H1 (cell line): ENCODE data around the gene PAK6. TPM values are rescaled to one million over a fixed set of nuclear protein-coding genes. Genes with fewer than 3 reads are reported as not detected.

Source experiments
- CTCF ChIA-PET: fragments of 300-600 bp; sonication (Branson Sonifier 250); formaldehyde crosslinking; loops from one replicate; lab custom pipeline; 2021; ENCODE audit not compliant: partially characterized antibody; lab: Charles Lee
- POLR2A ChIA-PET: fragments of 300-600 bp; sonication (Branson Sonifier 250); formaldehyde crosslinking; loops from one replicate; lab custom pipeline; 2021; ENCODE audit warnings: inconsistent platforms; ENCODE audit not compliant: partially characterized antibody; lab: Charles Lee
- DNase-seq, 2 experiments: peaks; one replicate each; pipeline versions ENCODE4 v3.0.0 to v3.0.0-alpha.2; 2010 to 2022; ENCODE audit warnings: low spot score in 2 of 2, low read depth in 1 of 2, mixed read lengths in 1 of 2
- FAIRE-seq: peaks from 2 replicates; lab custom pipeline; 2011; peaks lifted over from hg19 to GRCh38; lab: Jason Lieb, UNC
- H2AFZ ChIP-seq: 2 replicates; pipeline ENCODE4 v1.8.1; 2012; ENCODE audit warnings: low read length, inconsistent platforms
- H2AK5ac ChIP-seq: 2 replicates; pipeline ENCODE4 v1.6.1; 2013; ENCODE audit warnings: low read depth, low read length
- H2BK120ac ChIP-seq: replicated peaks from 2 replicates; pipeline ENCODE3; 2013; ENCODE audit warnings: low read depth, low read length, inconsistent platforms
- H2BK12ac ChIP-seq: 2 replicates; pipeline ENCODE4 v1.6.1; 2013; ENCODE audit warnings: low read depth, low read length
- H2BK15ac ChIP-seq: 2 replicates; pipeline ENCODE4 v1.6.1; 2013; ENCODE audit warnings: low read length
- H2BK20ac ChIP-seq: 2 replicates; pipeline ENCODE4 v1.6.1; 2013; ENCODE audit warnings: low read length
- H2BK5ac ChIP-seq: 2 replicates; pipeline ENCODE4 v1.6.1; 2013; ENCODE audit warnings: low read depth, low read length
- H3K14ac ChIP-seq: 2 replicates; pipeline ENCODE4 v1.6.1; 2013; ENCODE audit warnings: inconsistent platforms; ENCODE audit not compliant: insufficient read length
- H3K18ac ChIP-seq: 2 replicates; pipeline ENCODE4 v1.6.1; 2013; ENCODE audit warnings: low read length; ENCODE audit errors: extremely low read depth
- H3K23ac ChIP-seq: 2 replicates; pipeline ENCODE4 v1.6.1; 2013; ENCODE audit warnings: inconsistent platforms; ENCODE audit not compliant: insufficient read length
- H3K23me2 ChIP-seq: 2 replicates; pipeline ENCODE4 v1.6.1; 2013; ENCODE audit warnings: low read depth, low read length
- H3K27ac ChIP-seq: 2 replicates; pipeline ENCODE4 v1.6.1; 2011; ENCODE audit warnings: low read depth, low read length, inconsistent platforms
- H3K27me3 ChIP-seq, 4 experiments: replicated peaks in 1 of 4; 1 replicate in 1 of 4; 2 replicates in 3 of 4; pipeline versions ENCODE4 v1.6.1 to v1.8.1; 2011 to 2013; ENCODE audit warnings: low read length in 3 of 4, mild to moderate bottlenecking in 3 of 4, inconsistent platforms in 2 of 4, mixed read lengths in 2 of 4, moderate library complexity in 1 of 4; ENCODE audit not compliant: control insufficient read depth in 3 of 4, insufficient read depth in 3 of 4; ENCODE audit errors: extremely low read depth in 1 of 4
- H3K36me3 ChIP-seq, 4 experiments: 2 replicates each; pipeline versions ENCODE4 v1.6.1 to v1.8.1; 2011 to 2013; ENCODE audit warnings: mild to moderate bottlenecking in 4 of 4, low read length in 3 of 4, moderate library complexity in 2 of 4, control low read depth in 1 of 4, inconsistent platforms in 1 of 4; ENCODE audit not compliant: insufficient read depth in 4 of 4, control insufficient read depth in 2 of 4
- H3K4ac ChIP-seq: replicated peaks from 2 replicates; pipeline ENCODE3; 2013; ENCODE audit warnings: low read length, low read depth, mixed read lengths, inconsistent platforms; ENCODE audit not compliant: insufficient read length
- H3K4me1 ChIP-seq, 4 experiments: replicated peaks in 1 of 4; 1 replicate in 1 of 4; 2 replicates in 3 of 4; pipeline versions ENCODE4 v1.6.1 to v1.8.1; 2011 to 2013; ENCODE audit warnings: low read length in 3 of 4, inconsistent platforms in 2 of 4, mixed read lengths in 1 of 4; ENCODE audit not compliant: insufficient read depth in 4 of 4, control insufficient read depth in 3 of 4
- H3K4me2 ChIP-seq, 2 experiments: 2 replicates each; pipeline versions ENCODE4 v1.6.1 to v1.8.1; 2011 to 2013; ENCODE audit warnings: low read depth in 2 of 2, low read length in 2 of 2, control low read depth in 1 of 2, inconsistent platforms in 1 of 2, mild to moderate bottlenecking in 1 of 2; ENCODE audit not compliant: insufficient read depth in 1 of 2
- H3K4me3 ChIP-seq, 4 experiments: fragments of 200-600, 300-600 bp in 1 of 4; sonication (generic), shearing (Covaris generic), sonication (Bioruptor Twin) in 1 of 4; 2 replicates each; pipeline versions ENCODE4 v1.5.1 to v1.8.1; 2011 to 2016; ENCODE audit warnings: low read length in 4 of 4, low read depth in 3 of 4, control low read depth in 2 of 4, inconsistent platforms in 2 of 4, mild to moderate bottlenecking in 2 of 4, mixed read lengths in 1 of 4, moderate library complexity in 1 of 4; ENCODE audit not compliant: insufficient read depth in 2 of 4; ENCODE audit errors: extremely low read depth in 1 of 4
- H3K56ac ChIP-seq: replicated peaks from 2 replicates; pipeline ENCODE3; 2013; ENCODE audit warnings: low read depth, mild to moderate bottlenecking, mixed read lengths, low read length, inconsistent platforms; ENCODE audit not compliant: insufficient read length
- H3K79me1 ChIP-seq: 2 replicates; pipeline ENCODE4 v1.6.1; 2013; ENCODE audit warnings: low read depth, low read length, control low read depth
- H3K79me2 ChIP-seq, 2 experiments: 2 replicates each; pipeline versions ENCODE4 v1.6.1 to v1.8.1; 2012 to 2013; ENCODE audit warnings: low read length in 2 of 2, mild to moderate bottlenecking in 2 of 2, inconsistent platforms in 1 of 2; ENCODE audit not compliant: insufficient read depth in 2 of 2, control insufficient read depth in 1 of 2
- H3K9ac ChIP-seq, 4 experiments: replicated peaks in 1 of 4; 1 replicate in 1 of 4; 2 replicates in 3 of 4; pipeline versions ENCODE4 v1.6.1 to v1.8.1; 2011 to 2013; ENCODE audit warnings: low read depth in 3 of 4, low read length in 3 of 4, control low read depth in 2 of 4, mild to moderate bottlenecking in 2 of 4, moderate library complexity in 2 of 4, inconsistent platforms in 1 of 4; ENCODE audit errors: extremely low read depth in 1 of 4
- H3K9me3 ChIP-seq, 2 experiments: 2 replicates each; pipeline versions ENCODE4 v1.6.1 to v1.8.1; 2012 to 2013; ENCODE audit warnings: mild to moderate bottlenecking in 2 of 2, moderate library complexity in 2 of 2, control low read depth in 1 of 2, inconsistent platforms in 1 of 2, low read depth in 1 of 2, low read length in 1 of 2, mixed read lengths in 1 of 2; ENCODE audit not compliant: insufficient read depth in 2 of 2
- H4K20me1 ChIP-seq, 2 experiments: replicated peaks in 1 of 2; 2 replicates each; pipeline versions ENCODE3 to v1.8.1; 2011 to 2013; ENCODE audit warnings: inconsistent platforms in 2 of 2, low read length in 2 of 2, mild to moderate bottlenecking in 1 of 2; ENCODE audit not compliant: insufficient read depth in 2 of 2, control insufficient read depth in 1 of 2
- H4K5ac ChIP-seq: 2 replicates; pipeline ENCODE4 v1.6.1; 2013; ENCODE audit warnings: low read length, low read depth, mixed read lengths, inconsistent platforms; ENCODE audit not compliant: insufficient read length
- H4K8ac ChIP-seq: 2 replicates; pipeline ENCODE4 v1.8.0; 2013; ENCODE audit warnings: mild to moderate bottlenecking, moderate library complexity, low read length, inconsistent platforms; ENCODE audit not compliant: insufficient read depth; ENCODE audit errors: extremely low read depth
- H4K91ac ChIP-seq: replicated peaks from 2 replicates; pipeline ENCODE3; 2013; ENCODE audit warnings: low read length, mixed read lengths, inconsistent platforms; ENCODE audit not compliant: insufficient read length
- SP4 ChIP-seq: IDR thresholded peaks from 2 replicates; pipeline ENCODE4 v1.6.1; 2012; ENCODE audit warnings: low read length, inconsistent platforms
- WGBS, 2 experiments: shearing (Covaris generic) in 1 of 2; methylation state at CpG; one replicate each; pipeline versions ENCODE4 v1.1.6 to v1.1.7; 2013 to 2015; ENCODE audit warnings: low lambda C conversion rate in 2 of 2, mixed read lengths in 2 of 2, inconsistent platforms in 1 of 2, low coverage in 1 of 2, missing lambda C conversion rate in 1 of 2; ENCODE audit not compliant: insufficient replicate concordance in 2 of 2, insufficient coverage in 1 of 2, insufficient read length in 1 of 2; ENCODE audit errors: extremely low coverage in 1 of 2, missing lambda C conversion rate in 1 of 2; 5-methylcytosine and 5-hydroxymethylcytosine counted together
- polyA plus RNA-seq, 7 experiments: library from polyadenylated mRNA; depleted of rRNA in 3 of 7; stranded (reverse) in 5 of 7; unstranded in 2 of 7; fragments of >200 nt in 5 of 7; fragments of 200-250 nt in 2 of 7; gene quantifications; 1 replicate in 5 of 7; 2 replicates in 1 of 7; 4 replicates in 1 of 7; pipeline versions ENCODE4 v1.2.1 to v1.2.3, GENCODE V29; 2011 to 2013; ENCODE audit warnings: missing spikeins in 2 of 7, mixed read lengths in 2 of 7
- total RNA-seq: library from RNA; stranded (reverse); fragmentation: NEBNext Ultra II Directional; extraction: Animal tissue kit (Norgen Biotek cat#: 25700); gene quantifications from 2 replicates; pipeline ENCODE4 v1.2.1, GENCODE V29; 2021

PAK6 gene
- total and polyA plus RNA-seq, 2 of the 8 experiments (the other 6 are each of a cell fraction or from before 2014, with no cell fraction given) = 6.9 to 9.4 TPM

GRCh38 chr15:40293905-40294895 is 55.3 kb downstream of the PAK6 start:
- Histone ChIP-seq H3K4me2 (no peak overlapping the region), H4K5ac (no peak overlapping the region), H3K27ac (no peak overlapping the region), H3K4me3 (no peak overlapping the region), H3K23me2 (peaks cover 3% of the 10 kb centered on the region; the same call in 1 of the 2 replicates), H3K79me2 (no peaks in the 10 kb centered on the region), H2BK12ac (0 out of 2 replicates have a peak overlapping the region, but pooled peaks have one; percentile 39), H3K79me1 (no peaks in the 10 kb centered on the region), H3K4ac (no peak overlapping the region), H3K9me3 (no peaks in the 10 kb centered on the region), H2BK15ac (no peak overlapping the region), H3K23ac (no peak overlapping the region), H3K9ac (no peak overlapping the region), H3K14ac (no peak overlapping the region), H4K20me1 (peaks cover 0 to 1% of the 10 kb centered on the region in 2 experiments), H2AK5ac (no peak overlapping the region), H3K18ac (no peak overlapping the region), H3K36me3 (no peaks in the 10 kb centered on the region), H2BK20ac (no peak overlapping the region), H4K8ac (no peak overlapping the region), H2BK120ac (no peak overlapping the region), H3K4me1 (peaks cover 0 to 18% (median 11%) of the 10 kb centered on the region in 4 experiments; a peak in 6 of 7 replicates), H3K27me3 (peaks cover 16 to 47% (median 33%) of the 10 kb centered on the region in 4 experiments; a peak in 6 of 7 replicates), H4K91ac (no peak overlapping the region), H2BK5ac (no peak overlapping the region), H3K56ac (no peak overlapping the region), H2AFZ (no peak overlapping the region)
- WGBS, 2 experiments = 92% methylated on average over 18 of the region's 20 CpGs; no CpG with 5 or more reads in 1 of the 2 experiments
- FAIRE-seq = no peak
- ChIA-PET POLR2A (interaction anchor here (0.7 to 5.4 kb wide), 3 partner anchors 7 to 11 kb away, joined by 3 to 46 read pairs (median 3); partner anchors contain the start of gene ANKRD63), CTCF (interaction anchor here (1.0 to 16.2 kb wide), 7 partner anchors 8 to 212 kb away, joined by 3 to 518 read pairs (median 3); partner anchors contain the start of genes CCDC9B, INAFM2, PAK6 and PLCB2)
- DNase-seq = no peak
- no peak for TF ChIP-seq SP4
